Activated T-helper 17 cell treated with anti-CD3 and anti-CD28 coated beads, Interleukin-2, amount 50 U/mL, for 72 hours (primary cell): ENCODE data around the gene DAB2. TPM values are rescaled to one million over a fixed set of nuclear protein-coding genes. Genes with fewer than 3 reads are reported as not detected.

Source experiments
- ATAC-seq: fragments of 150-1000 bp; cut with Tn5 transposase; replicated peaks from 2 replicates; pipeline ENCODE4 v1.10.0; 2021; ENCODE audit warnings: mild to moderate bottlenecking, moderate library complexity
- H3K27ac Mint-ChIP-seq: one replicate; pipeline ENCODE4 v1.8.0; 2022; ENCODE audit warnings: mixed read lengths
- H3K27me3 Mint-ChIP-seq: one replicate; pipeline ENCODE4 v1.8.0; 2022; ENCODE audit warnings: mixed read lengths
- H3K36me3 Mint-ChIP-seq: one replicate; pipeline ENCODE4 v1.8.0; 2022; ENCODE audit warnings: low read depth, mild to moderate bottlenecking, mixed read lengths
- H3K4me1 Mint-ChIP-seq: one replicate; pipeline ENCODE4 v1.8.0; 2022; ENCODE audit warnings: mixed read lengths
- H3K4me3 Mint-ChIP-seq: one replicate; pipeline ENCODE4 v1.8.0; 2022; ENCODE audit warnings: mild to moderate bottlenecking, mixed read lengths
- H3K9me3 Mint-ChIP-seq: one replicate; pipeline ENCODE4 v1.8.0; 2022; ENCODE audit warnings: mixed read lengths
- total RNA-seq, 2 donors: library from RNA; stranded (reverse); gene quantifications; one replicate each; pipeline ENCODE4 v1.2.3, GENCODE V29; 2022

The DAB2 gene
- total RNA-seq, 2 donors from 2014 or later: 0.05 TPM; not detected in 1

DNA sequence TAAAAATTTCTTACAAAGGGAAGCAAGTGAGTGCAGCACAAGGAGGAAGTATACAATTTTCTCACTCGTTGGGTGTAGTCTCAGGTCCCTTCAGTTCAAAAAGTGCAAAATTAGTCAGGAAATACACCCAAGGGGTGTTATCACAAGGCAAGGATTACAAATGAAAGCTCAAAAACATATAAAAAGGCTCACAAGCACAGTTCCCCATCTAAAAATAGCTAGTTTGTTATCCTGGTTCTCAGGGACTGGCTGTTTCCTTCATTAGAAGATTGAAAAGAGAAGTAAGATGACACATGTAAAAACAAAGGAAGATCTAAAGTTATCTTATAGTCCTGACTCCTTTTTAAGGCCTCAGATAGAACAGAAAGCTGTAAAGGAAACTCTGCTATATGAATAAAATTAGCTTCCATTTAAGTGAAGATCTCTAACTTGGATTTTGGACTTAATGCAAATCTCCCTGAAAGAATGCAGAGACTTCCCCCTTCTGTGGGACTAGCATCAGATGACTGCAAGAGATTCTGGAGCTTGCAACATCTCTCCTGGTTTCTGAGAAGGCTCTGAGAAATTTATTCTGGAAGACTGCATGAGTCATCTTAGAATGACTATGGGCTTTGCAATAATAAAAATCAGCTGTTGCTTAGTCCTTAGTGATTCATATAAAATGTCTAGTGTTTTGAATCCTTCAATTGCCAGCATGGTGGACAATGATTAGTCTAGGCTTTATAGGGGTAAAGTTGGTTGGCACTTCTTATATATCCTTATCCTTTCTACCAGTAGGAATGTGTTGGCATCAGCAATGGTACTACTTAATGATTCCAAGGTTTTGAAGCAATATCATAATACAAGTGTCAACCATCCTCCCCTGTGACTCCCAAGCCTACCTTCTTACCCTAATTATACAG is 25.4 kb downstream of the DAB2 start:
- ATAC-seq: no peak
- Mint-ChIP-seq H3K4me1 (no peaks in the 10 kb centered on the region), H3K4me3 (no peak overlapping the region), H3K27me3 (no peaks in the 10 kb centered on the region), H3K9me3 (no peaks in the 10 kb centered on the region), H3K36me3 (no peaks in the 10 kb centered on the region), H3K27ac (no peak overlapping the region)

GRCh38 chr5:39396843-39397242 is 27.9 kb downstream of the DAB2 start:
- Mint-ChIP-seq H3K36me3 (no peaks in the 10 kb centered on the region), H3K27ac (no peak overlapping the region), H3K4me3 (no peak overlapping the region), H3K4me1 (no peaks in the 10 kb centered on the region), H3K27me3 (no peaks in the 10 kb centered on the region), H3K9me3 (no peaks in the 10 kb centered on the region)
- no peak for ATAC-seq

DNA sequence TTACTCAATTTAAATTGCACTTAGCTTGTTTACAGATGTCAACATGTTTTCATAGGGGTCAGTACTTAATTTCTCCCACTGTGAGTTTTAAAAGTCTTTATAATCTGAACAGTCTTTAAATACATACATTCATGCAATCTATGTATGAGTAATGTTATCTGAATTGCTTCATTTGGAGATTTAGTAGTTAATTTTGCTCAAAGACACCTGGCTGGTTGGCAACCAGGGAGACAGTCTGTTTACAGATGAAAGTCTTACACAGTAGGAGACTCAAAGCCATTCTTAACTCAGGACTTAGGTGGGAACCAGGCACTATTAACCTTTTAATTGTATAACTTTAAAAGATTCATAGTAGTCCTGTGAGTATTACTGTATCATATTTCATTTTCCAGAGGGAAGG is 29.3 kb downstream of the DAB2 start:
- H3K9me3 Mint-ChIP-seq: no peaks in the 10 kb centered on the region
- no peak overlapping the region for H3K4me3 Mint-ChIP-seq
- no peak for ATAC-seq
- H3K27ac Mint-ChIP-seq: no peak overlapping the region
- no peaks in the 10 kb centered on the region for H3K27me3 Mint-ChIP-seq
- no peaks in the 10 kb centered on the region for H3K36me3 Mint-ChIP-seq
- no peaks in the 10 kb centered on the region for H3K4me1 Mint-ChIP-seq

- H3K36me3 Mint-ChIP-seq: no peaks in the 10 kb centered on the region
- no peaks in the 10 kb centered on the region for H3K27me3 Mint-ChIP-seq
- H3K4me1 Mint-ChIP-seq: no peaks in the 10 kb centered on the region
- peak; percentile 21 for ATAC-seq
- no peak overlapping the region for H3K27ac Mint-ChIP-seq
- H3K9me3 Mint-ChIP-seq: no peaks in the 10 kb centered on the region
- H3K4me3 Mint-ChIP-seq: no peak overlapping the region
Observed at GRCh38 chr5:39394946-39395345, 29.8 kb downstream of the DAB2 start.

GRCh38 chr5:39390945-39391344 is 33.8 kb downstream of the DAB2 start:
- H3K27me3 Mint-ChIP-seq: no peaks in the 10 kb centered on the region
- H3K4me3 Mint-ChIP-seq: no peak overlapping the region
- H3K4me1 Mint-ChIP-seq: no peaks in the 10 kb centered on the region
- no peaks in the 10 kb centered on the region for H3K36me3 Mint-ChIP-seq
- ATAC-seq: no peak
- no peak overlapping the region for H3K27ac Mint-ChIP-seq
- H3K9me3 Mint-ChIP-seq: no peaks in the 10 kb centered on the region

DNA sequence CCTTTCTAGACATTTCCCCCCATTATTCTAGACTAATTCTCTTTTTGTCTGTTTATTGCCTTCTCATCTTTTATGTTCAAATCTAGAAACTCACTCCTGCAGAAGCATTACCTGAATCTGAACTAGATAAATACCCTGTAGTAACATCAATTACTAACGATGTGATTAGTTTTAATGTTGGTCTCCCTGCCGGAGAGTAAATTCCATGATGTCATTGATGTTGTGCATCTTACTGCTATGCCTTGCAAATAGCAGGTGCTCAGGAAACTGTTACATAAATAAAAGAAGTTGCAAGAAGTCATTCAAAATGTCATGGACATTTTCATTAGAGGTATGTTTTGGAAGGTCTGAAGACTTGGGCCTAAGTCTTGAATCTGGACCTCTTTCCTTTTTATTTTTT is 37.5 kb downstream of the DAB2 start:
- Mint-ChIP-seq H3K4me3 (no peak overlapping the region), H3K27me3 (peaks cover 4% of the 10 kb centered on the region), H3K36me3 (no peaks in the 10 kb centered on the region), H3K4me1 (no peaks in the 10 kb centered on the region), H3K9me3 (no peaks in the 10 kb centered on the region), H3K27ac (no peak overlapping the region)
- ATAC-seq: no peak

- ATAC-seq: no peak
- Mint-ChIP-seq H3K27me3 (peaks cover 7% of the 10 kb centered on the region), H3K4me1 (no peaks in the 10 kb centered on the region), H3K4me3 (no peak overlapping the region), H3K27ac (no peak overlapping the region), H3K9me3 (no peaks in the 10 kb centered on the region), H3K36me3 (no peaks in the 10 kb centered on the region)
Observed at GRCh38 chr5:39384271-39384670, 40.5 kb downstream of the DAB2 start.

DNA sequence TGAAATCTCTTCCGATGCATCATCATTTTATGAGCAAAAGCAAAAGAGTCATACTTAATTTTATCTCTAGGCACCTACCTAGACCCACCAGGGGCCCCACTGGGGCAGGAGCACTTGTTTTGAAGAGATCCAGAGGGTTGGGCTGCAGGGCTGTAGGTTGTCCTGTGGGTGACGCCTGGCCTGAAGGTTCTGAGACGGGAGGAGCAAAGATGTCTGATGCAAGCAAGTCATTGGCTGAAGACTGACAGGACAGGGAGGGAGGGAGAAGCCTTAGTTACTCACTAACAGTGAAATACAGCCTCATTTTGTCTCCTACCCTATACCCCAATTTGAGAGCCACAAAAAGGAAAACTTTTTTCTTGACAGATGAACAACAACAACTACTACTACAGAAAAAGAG is 43.4 kb downstream of the DAB2 start:
- no peak for ATAC-seq
- Mint-ChIP-seq H3K36me3 (no peaks in the 10 kb centered on the region), H3K27ac (no peak overlapping the region), H3K27me3 (peaks cover 17% of the 10 kb centered on the region), H3K9me3 (no peaks in the 10 kb centered on the region), H3K4me3 (no peak overlapping the region), H3K4me1 (peaks cover under 1% of the 10 kb centered on the region)

- ATAC-seq: no peak
- H3K27ac Mint-ChIP-seq: no peak overlapping the region
- H3K27me3 Mint-ChIP-seq: peaks cover 19% of the 10 kb centered on the region
- H3K4me3 Mint-ChIP-seq: no peak overlapping the region
- no peaks in the 10 kb centered on the region for H3K9me3 Mint-ChIP-seq
- H3K36me3 Mint-ChIP-seq: no peaks in the 10 kb centered on the region
- peaks cover 4% of the 10 kb centered on the region for H3K4me1 Mint-ChIP-seq
Observed at GRCh38 chr5:39379693-39380092, 45.1 kb downstream of the DAB2 start.

- Mint-ChIP-seq H3K27me3 (peaks cover 15% of the 10 kb centered on the region), H3K9me3 (no peaks in the 10 kb centered on the region), H3K4me3 (no peak overlapping the region), H3K4me1 (peaks cover 4% of the 10 kb centered on the region), H3K36me3 (no peaks in the 10 kb centered on the region), H3K27ac (no peak overlapping the region)
- ATAC-seq: no peak
Observed at GRCh38 chr5:39377613-39378012, 47.2 kb downstream of the DAB2 start.

GRCh38 chr5:39376293-39376714 is 48.5 kb downstream of the DAB2 start:
- Mint-ChIP-seq H3K9me3 (no peaks in the 10 kb centered on the region), H3K36me3 (no peaks in the 10 kb centered on the region), H3K27ac (no peak overlapping the region), H3K4me1 (peaks cover 4% of the 10 kb centered on the region), H3K27me3 (peaks cover 15% of the 10 kb centered on the region), H3K4me3 (no peak overlapping the region)
- peak; percentile 68 for ATAC-seq

DNA sequence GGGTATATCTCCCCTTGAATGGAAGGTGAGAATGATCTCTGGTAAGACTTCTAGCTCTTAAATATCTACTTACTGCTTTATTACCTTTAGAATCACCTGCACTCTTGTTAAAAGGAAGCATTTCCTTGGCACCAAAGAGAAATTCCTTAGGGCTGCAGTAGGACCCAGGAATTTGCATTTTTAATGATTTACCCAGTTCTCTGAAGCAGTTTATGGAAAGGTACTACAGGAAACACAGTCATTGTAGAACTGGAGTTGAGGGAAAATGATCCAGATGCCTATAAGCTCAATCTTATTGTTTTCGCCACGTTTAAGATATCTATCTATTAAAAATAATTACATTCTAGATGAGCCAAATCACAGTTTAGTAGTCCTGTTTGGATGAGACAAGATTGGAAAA is 51.0 kb downstream of the DAB2 start:
- Mint-ChIP-seq H3K27ac (no peak overlapping the region), H3K4me1 (peaks cover 4% of the 10 kb centered on the region), H3K9me3 (no peaks in the 10 kb centered on the region), H3K27me3 (peaks cover 13% of the 10 kb centered on the region), H3K4me3 (no peak overlapping the region), H3K36me3 (no peaks in the 10 kb centered on the region)
- no peak for ATAC-seq

DNA sequence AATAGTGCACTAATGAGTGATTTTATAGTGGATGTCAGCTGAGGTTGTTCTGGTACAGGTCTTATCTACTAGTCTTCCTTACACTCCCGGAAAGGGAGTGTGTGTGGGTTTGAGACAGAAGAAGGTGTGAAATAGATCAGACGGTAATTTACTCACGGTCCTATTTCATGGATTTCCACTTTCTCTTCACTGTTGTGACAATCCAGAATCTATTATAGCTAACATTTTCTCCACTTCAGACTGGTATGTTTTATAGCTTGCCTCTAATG is 53.5 kb downstream of the DAB2 start:
- no peak overlapping the region for H3K27ac Mint-ChIP-seq
- ATAC-seq: no peak
- no peaks in the 10 kb centered on the region for H3K9me3 Mint-ChIP-seq
- no peak overlapping the region for H3K4me3 Mint-ChIP-seq
- H3K27me3 Mint-ChIP-seq: peaks cover 8% of the 10 kb centered on the region
- no peaks in the 10 kb centered on the region for H3K36me3 Mint-ChIP-seq
- H3K4me1 Mint-ChIP-seq: peaks cover 2% of the 10 kb centered on the region

- peaks cover 7% of the 10 kb centered on the region for H3K27me3 Mint-ChIP-seq
- no peaks in the 10 kb centered on the region for H3K4me1 Mint-ChIP-seq
- no peaks in the 10 kb centered on the region for H3K36me3 Mint-ChIP-seq
- H3K4me3 Mint-ChIP-seq: no peak overlapping the region
- H3K9me3 Mint-ChIP-seq: no peaks in the 10 kb centered on the region
- no peak overlapping the region for H3K27ac Mint-ChIP-seq
- ATAC-seq: no peak
Observed at GRCh38 chr5:39370555-39371366, 54.0 kb downstream of the DAB2 start.

- Mint-ChIP-seq H3K36me3 (no peaks in the 10 kb centered on the region), H3K9me3 (no peaks in the 10 kb centered on the region), H3K27me3 (peaks cover 7% of the 10 kb centered on the region), H3K27ac (no peak overlapping the region), H3K4me3 (no peak overlapping the region), H3K4me1 (no peaks in the 10 kb centered on the region)
- ATAC-seq: no peak
Observed at GRCh38 chr5:39369123-39369815, 55.5 kb downstream of the DAB2 start.
